Lower lobe of right lung (tissue), 2 donors: Measurements from ENCODE around the gene CDH23. TPM values are rescaled to one million over a fixed set of nuclear protein-coding genes. Genes with fewer than 3 reads are reported as not detected.

Experiments
- ATAC-seq, 2 donors: fragments of 200-7000 bp; cut with Tn5 transposase; one replicate each; pipeline ENCODE4 v1.9.1; 2020 to 2022; ENCODE audit warnings: mild to moderate bottlenecking in 2 of 2, moderate library complexity in 2 of 2
- DNase-seq: peaks from one replicate; pipeline ENCODE4 v3.0.0-alpha.2; 2020
- H3K27ac ChIP-seq: fragments of 200-600 bp; one replicate; pipeline ENCODE4 v1.8.0; 2022
- H3K27me3 ChIP-seq: fragments of 200-600 bp; one replicate; pipeline ENCODE4 v1.8.0; 2022; ENCODE audit warnings: low read depth
- H3K36me3 ChIP-seq: fragments of 200-600 bp; one replicate; pipeline ENCODE4 v1.8.0; 2022; ENCODE audit warnings: mild to moderate bottlenecking
- H3K4me1 ChIP-seq: fragments of 200-600 bp; one replicate; pipeline ENCODE4 v1.8.0; 2022
- H3K4me3 ChIP-seq: fragments of 200-600 bp; one replicate; pipeline ENCODE4 v1.8.0; 2022; ENCODE audit warnings: mild to moderate bottlenecking
- H3K9me3 ChIP-seq: fragments of 200-600 bp; one replicate; pipeline ENCODE4 v1.8.0; 2022
- intact Hi-C: fragments of 100-400 bp; cut with DNase I; formaldehyde crosslinking; loops from one replicate; pipeline ENCODE4 v1.11.0; 2022
- total RNA-seq: library from RNA; stranded (reverse); fragmentation: NEBNext Ultra II Directional; extraction: Animal tissue kit (Norgen Biotek cat#: 25700); gene quantifications from one replicate; pipeline ENCODE4 v1.2.1, GENCODE V29; 2021
- TF ChIP-seq, protein P1 (sequence below): fragments of 200-600 bp; IDR thresholded peaks from one replicate; pipeline ENCODE4 v1.8.0; 2022; ENCODE audit warnings: antibody characterized with exemption, mild to moderate bottlenecking
- donor health status: DM: no; HTN: yes; CAD: no; lungs with severe emphysema.

The CDH23 gene
- total RNA-seq, 1 donor from 2014 or later = 9.4 TPM

DNA sequence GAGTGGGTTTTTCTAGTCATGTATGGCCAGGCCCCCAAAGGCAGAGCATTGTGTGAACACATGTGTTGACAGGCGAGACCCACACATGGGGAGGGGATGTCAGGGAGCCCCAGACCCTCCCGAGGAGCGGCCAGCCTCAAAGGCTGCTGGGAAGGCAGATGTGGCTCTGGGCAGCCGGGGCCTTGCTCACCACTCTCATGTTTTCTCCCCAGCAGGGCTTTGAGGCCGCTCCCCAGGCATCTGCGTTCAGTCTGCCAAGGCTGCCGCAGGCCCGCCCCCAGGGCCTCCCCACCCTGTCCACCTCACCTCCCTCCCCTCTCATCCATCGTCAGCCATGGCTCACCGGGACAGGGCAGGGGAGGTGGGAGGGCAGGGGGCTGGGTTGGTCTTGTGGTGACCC is 393.2 kb downstream of the CDH23 start:
- Histone ChIP-seq H3K36me3 (no peaks in the 10 kb centered on the region), H3K27ac (no peak overlapping the region), H3K9me3 (no peaks in the 10 kb centered on the region), H3K4me1 (no peaks in the 10 kb centered on the region), H3K4me3 (no peak overlapping the region), H3K27me3 (no peaks in the 10 kb centered on the region)
- intact Hi-C loops = no loop called here
- DNase-seq = no peak
- ATAC-seq = peak in 1 of 2 donors; percentile 41
- TF ChIP-seq, protein P1, sequence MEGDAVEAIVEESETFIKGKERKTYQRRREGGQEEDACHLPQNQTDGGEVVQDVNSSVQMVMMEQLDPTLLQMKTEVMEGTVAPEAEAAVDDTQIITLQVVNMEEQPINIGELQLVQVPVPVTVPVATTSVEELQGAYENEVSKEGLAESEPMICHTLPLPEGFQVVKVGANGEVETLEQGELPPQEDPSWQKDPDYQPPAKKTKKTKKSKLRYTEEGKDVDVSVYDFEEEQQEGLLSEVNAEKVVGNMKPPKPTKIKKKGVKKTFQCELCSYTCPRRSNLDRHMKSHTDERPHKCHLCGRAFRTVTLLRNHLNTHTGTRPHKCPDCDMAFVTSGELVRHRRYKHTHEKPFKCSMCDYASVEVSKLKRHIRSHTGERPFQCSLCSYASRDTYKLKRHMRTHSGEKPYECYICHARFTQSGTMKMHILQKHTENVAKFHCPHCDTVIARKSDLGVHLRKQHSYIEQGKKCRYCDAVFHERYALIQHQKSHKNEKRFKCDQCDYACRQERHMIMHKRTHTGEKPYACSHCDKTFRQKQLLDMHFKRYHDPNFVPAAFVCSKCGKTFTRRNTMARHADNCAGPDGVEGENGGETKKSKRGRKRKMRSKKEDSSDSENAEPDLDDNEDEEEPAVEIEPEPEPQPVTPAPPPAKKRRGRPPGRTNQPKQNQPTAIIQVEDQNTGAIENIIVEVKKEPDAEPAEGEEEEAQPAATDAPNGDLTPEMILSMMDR = no peak

DNA sequence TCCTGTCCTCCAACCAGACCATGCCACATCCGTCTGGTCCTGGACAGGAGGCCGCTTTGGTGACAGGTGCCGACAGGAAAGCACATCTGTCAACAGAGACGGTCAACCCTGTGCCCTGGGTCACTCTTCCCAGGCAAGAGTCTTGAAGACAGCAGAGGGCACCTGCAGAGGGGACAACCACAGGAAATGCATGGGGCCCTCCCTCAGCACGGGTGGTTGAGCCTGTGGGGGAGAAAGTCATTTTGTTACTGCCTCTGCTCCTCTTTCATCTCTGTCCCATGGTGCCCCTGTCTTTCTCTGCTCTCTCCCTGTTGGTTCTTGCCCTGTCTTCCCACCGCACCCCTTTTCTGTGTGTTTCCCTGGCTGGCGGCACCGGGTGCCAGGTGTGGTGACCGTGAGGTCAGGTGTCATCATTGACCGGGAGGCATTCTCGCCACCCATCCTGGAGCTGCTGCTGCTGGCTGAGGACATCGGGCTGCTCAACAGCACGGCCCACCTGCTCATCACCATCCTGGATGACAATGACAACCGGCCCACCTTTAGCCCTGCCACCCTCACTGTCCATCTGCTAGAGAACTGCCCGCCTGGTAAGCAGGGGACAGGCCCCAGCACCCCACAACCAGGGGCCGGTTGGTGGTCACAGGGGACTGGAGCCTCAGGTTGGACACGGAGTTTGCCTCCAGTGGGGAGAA is 394.2 kb downstream of the CDH23 start:
- Histone ChIP-seq H3K4me1 (no peaks in the 10 kb centered on the region), H3K27me3 (no peaks in the 10 kb centered on the region), H3K36me3 (no peaks in the 10 kb centered on the region), H3K4me3 (no peak overlapping the region), H3K9me3 (no peaks in the 10 kb centered on the region), H3K27ac (no peak overlapping the region)
- ATAC-seq = no peak
- DNase-seq = no peak
- TF ChIP-seq, protein P1 = no peak
- intact Hi-C loops = no loop called here

DNA sequence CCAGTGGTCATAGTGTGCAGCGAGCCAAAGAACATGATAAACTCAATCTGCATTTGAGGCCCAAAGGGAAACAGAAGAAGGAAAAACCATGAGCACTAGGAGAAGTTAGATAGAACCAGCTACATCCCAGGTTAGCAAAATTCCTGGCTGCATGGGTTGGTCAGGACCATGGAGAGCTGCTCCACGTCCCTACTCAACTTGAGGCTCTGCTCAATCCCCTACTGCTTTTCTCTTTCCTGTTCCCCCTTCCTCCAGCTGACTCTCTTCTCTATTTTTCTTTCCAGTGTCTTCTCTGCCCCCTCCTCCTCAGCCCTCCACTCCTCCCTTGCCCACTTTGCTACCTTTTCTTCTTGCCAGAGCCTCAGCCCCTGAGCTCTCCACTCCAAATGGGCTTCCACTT is 398.5 kb downstream of the CDH23 start:
- no peaks in the 10 kb centered on the region for H3K4me1 ChIP-seq
- no peaks in the 10 kb centered on the region for H3K27me3 ChIP-seq
- TF ChIP-seq, protein P1 = no peak
- intact Hi-C loops = no loop called here
- no peak overlapping the region for H3K4me3 ChIP-seq
- no peaks in the 10 kb centered on the region for H3K36me3 ChIP-seq
- no peaks in the 10 kb centered on the region for H3K9me3 ChIP-seq
- no peak for DNase-seq
- H3K27ac ChIP-seq = no peak overlapping the region
- ATAC-seq = no peak

DNA sequence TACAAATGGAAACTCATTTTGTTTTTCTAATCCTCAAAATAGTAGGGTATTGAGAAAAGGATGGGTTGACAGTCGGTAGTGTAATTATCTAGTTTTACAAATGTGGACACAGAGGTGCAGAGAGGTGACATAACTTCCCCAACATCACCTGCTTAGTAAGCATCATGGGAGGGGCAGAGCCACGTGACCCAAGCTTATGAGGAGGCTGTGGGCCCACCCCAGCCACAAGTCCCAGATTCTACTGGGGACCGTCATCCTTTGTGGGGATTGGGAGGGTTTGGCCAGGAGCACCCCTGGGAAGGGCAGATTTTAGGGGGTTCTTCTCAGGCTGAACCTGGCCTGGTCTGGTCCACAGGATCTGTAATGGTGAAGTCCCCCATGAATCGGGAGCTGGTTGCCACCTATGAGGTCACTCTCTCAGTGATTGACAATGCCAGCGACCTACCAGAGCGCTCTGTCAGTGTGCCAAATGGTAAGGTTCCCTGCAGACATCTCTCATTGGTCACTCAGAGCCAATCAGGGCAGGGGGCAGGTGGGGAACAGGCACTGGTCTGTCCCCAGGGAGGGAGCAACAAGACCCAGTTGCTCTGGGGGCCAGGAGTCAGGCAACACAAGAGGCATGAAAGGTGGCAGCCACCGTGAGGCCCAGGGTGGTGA is 400.2 kb downstream of the CDH23 start:
- ATAC-seq (no peak), DNase-seq (no peak)
- no peaks in the 10 kb centered on the region for H3K9me3 ChIP-seq
- TF ChIP-seq, protein P1 = no peak
- H3K36me3 ChIP-seq = no peaks in the 10 kb centered on the region
- intact Hi-C loops = no loop called here
- H3K4me3 ChIP-seq = no peak overlapping the region
- no peaks in the 10 kb centered on the region for H3K27me3 ChIP-seq
- no peaks in the 10 kb centered on the region for H3K4me1 ChIP-seq
- H3K27ac ChIP-seq = no peak overlapping the region

DNA sequence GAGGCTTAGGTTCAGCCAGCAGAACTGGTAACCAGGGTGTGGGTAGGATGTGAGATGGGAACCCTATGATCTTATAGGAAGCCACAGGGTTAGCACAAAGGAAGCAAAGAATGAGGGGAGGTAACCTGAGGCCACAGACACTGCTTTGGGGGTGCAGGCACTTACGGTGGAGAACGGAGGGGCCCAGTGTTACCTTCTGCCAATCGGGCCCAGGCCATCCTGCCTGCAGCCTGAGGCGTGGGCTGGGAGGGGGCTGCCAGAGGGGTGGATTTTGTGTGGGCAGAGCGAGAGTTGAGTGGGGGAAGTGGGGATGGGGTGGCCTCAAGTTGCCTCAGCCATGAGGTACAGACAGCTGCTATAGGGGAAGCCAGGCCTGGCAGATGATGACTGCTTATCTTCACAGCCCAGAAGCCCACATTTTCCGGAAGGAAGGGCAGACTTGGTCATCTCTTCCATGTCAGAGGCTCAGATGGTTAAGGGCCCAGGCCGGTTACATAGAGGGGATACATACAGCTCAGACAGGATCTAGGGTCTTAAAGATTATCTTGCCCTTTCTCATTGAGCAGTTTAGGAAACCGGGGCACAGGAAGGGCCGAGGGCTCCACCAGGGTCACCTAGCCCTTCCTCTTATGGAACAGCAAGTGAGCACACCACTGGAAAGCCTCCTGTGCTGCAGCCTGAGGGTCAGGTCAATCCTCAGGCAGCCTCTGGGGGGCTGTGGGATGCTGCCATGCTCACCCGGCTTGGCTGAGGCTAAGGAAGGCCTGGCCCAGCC is 401.0 kb downstream of the CDH23 start:
- Histone ChIP-seq H3K4me1 (no peaks in the 10 kb centered on the region), H3K4me3 (no peak overlapping the region), H3K9me3 (no peaks in the 10 kb centered on the region), H3K27me3 (no peaks in the 10 kb centered on the region), H3K27ac (no peak overlapping the region), H3K36me3 (no peaks in the 10 kb centered on the region)
- TF ChIP-seq, protein P1 = no peak
- ATAC-seq = peak in 1 of 2 donors; percentile 12
- intact Hi-C loops = no loop called here
- DNase-seq = no peak
